ENCODE data around the gene MYLK2. TPM values are rescaled to one million over a fixed set of nuclear protein-coding genes. Genes with fewer than 3 reads are reported as not detected.

The MYLK2 gene
- total RNA-seq, 1 donor: under 0.01 TPM

GRCh38 chr20:31844737-31845299 is 25.7 kb downstream of the MYLK2 start:
- no peak for TF ChIP-seq CTCF (IDR thresholded peaks at IDR 0.05; ENCODE audit: insufficient read depth, low read depth, low read length)
- no peak for DNase-seq (ENCODE audit: low read depth)
- H3K4me3 ChIP-seq (ENCODE audit: low read depth, low read length): no peak overlapping the region

GRCh38 chr20:31845300-31845863 is 26.2 kb downstream of the MYLK2 start, which contains the start of gene FOXS1:
Gene FOXS1, minus strand, starts transcription at chr20:31845604. Its CDS starts 62 bp downstream, at chr20:31845542.
- peak; percentile 57 for DNase-seq (ENCODE audit: low read depth)
- no peak for TF ChIP-seq CTCF (IDR thresholded peaks at IDR 0.05; ENCODE audit: insufficient read depth, low read depth, low read length)
- H3K4me3 ChIP-seq (ENCODE audit: low read depth, low read length): no peak within 1 kb of the TSS

GRCh38 chr20:31846793-31847138 is 27.6 kb downstream of the MYLK2 start:
- no peak overlapping the region for H3K4me3 ChIP-seq (ENCODE audit: low read depth, low read length)
- TF ChIP-seq CTCF (IDR thresholded peaks at IDR 0.05; ENCODE audit: insufficient read depth, low read depth, low read length): no peak
- DNase-seq (ENCODE audit: low read depth): no peak

GRCh38 chr20:31848088-31848999 is 29.2 kb downstream of the MYLK2 start:
- no peak for TF ChIP-seq CTCF (IDR thresholded peaks at IDR 0.05; ENCODE audit: insufficient read depth, low read depth, low read length)
- H3K4me3 ChIP-seq (ENCODE audit: low read depth, low read length): no peak overlapping the region
- no peak for DNase-seq (ENCODE audit: low read depth)

- no peak for DNase-seq (ENCODE audit: low read depth)
Measured at GRCh38 chr20:31849306-31849930, 30.3 kb downstream of the MYLK2 start.

More at GRCh38 chr20:31849306-31849930, 30.3 kb downstream of the MYLK2 start:
- no peak overlapping the region for H3K4me3 ChIP-seq (ENCODE audit: low read depth, low read length)
- no peak for TF ChIP-seq CTCF (IDR thresholded peaks at IDR 0.05; ENCODE audit: insufficient read depth, low read depth, low read length)
